ENCODE measurements around the gene SCUBE3.

The SCUBE3 gene

DNA sequence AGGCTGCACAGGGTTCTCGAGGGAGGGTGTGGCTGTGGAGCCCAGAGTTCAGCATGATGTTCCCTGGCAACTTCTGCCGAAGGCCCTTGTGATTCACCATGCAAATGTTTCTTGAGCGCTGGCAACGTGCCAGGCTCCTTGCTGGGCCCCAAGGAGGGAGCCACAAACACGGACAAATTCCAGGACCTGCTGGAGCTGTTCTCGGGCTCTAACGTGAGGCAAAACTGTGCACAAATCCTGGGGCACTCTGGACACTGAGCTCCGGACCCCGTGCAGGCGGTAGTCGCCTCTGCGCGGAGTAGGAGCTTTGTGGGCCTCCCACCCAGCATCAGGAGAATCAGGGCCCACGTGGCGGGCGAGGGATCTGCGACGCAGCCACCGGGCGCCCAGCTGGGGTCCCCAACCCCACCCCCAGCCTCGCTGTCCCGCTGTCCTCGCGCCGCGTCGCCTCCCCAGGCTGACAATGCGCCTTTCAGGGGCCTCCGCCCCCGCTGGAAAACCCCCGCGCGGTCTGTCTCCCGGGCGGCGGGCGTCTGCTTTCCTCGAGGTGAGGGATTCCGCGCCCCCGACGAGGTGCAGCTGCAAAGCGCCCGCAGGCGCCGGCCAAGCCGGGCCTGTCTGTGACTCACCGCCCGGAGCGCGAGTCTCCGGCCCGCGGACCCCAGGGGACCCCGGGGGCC is 31.7 kb upstream of the SCUBE3 start:
- DNase-seq: no peak

- no peak for DNase-seq
Measured at GRCh38 chr6:35183281-35183680, 30.5 kb upstream of the SCUBE3 start.

DNA sequence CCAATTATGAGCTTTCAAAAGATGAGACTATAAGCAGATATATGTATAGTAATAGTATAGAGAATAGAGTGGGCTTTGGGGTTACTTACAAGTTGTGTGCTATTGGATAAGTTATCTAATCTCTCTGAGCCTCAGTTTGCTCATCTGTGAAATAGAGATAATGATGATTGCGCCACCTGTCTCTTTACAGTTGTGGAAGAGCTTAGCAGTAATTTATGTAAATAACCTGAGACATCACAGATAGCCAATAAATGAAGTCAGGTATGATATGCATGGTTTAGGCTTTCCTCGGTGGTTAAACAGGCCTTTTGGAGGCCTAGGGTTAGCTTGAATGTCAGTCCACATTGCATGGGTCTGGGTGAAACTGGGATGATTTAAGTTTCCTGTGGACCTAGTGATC is 29.8 kb upstream of the SCUBE3 start:
- DNase-seq: no peak

DNA sequence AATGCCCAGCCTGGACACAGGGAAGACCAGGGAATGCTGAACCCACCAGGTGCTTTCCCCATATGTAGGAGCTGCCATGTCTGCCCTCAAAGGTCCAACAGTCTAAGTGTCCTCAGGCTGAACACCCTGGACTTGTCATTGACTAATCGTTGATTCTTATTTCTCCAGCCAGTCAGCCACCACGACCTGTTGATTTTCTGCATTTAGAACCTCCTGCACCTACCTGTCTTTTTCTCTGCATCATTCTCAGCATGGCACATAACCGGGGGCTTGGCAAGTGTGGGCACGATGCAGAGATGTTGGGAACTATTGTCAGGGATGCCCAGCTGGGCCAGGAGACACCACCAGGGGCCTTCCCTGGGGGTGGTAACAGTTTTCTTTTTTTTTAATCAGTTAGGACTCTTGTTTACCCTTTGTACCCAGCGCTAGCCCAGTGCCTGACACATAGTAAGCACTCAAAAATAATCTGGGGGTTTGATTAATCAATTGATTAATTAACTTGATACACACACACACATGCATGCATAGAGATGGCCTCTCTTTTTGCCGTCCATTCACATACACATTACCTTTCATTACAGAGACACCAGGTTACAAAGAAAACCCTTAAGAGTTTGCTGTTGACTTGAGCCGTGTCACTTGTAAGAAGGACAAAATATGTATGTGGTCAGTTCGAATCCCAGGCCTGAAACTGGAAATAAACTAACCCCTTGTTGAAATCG is 29.0 kb upstream of the SCUBE3 start:
- DNase-seq: no peak

GRCh38 chr6:35185302-35185681 is 28.5 kb upstream of the SCUBE3 start:
- DNase-seq: no peak

DNA sequence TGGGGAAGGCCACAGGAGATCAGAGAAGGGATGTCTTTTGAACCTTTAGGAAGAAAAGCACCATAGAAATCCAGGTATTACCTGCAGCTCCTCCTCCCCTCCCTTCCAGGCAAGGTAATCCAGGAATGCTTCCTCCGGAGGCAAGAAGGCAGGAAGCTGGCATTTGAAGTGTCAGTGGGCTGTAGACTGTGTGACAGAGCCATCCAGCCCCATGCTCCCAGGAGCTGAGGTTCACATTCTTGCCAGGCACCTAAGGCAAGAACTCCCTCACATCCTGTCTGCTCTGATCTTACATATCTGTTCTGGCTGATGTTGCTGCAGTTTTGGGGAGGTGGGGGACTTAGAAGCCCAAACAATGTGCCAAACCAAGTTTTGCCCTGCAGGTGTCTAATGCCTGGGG is 27.8 kb upstream of the SCUBE3 start:
- no peak for DNase-seq

GRCh38 chr6:35186571-35186970 is 27.2 kb upstream of the SCUBE3 start:
- DNase-seq: no peak

GRCh38 chr6:35188886-35189285 is 24.9 kb upstream of the SCUBE3 start:
- no peak for DNase-seq

- no peak for DNase-seq
Measured at GRCh38 chr6:35190306-35190705, 23.4 kb upstream of the SCUBE3 start.

DNA sequence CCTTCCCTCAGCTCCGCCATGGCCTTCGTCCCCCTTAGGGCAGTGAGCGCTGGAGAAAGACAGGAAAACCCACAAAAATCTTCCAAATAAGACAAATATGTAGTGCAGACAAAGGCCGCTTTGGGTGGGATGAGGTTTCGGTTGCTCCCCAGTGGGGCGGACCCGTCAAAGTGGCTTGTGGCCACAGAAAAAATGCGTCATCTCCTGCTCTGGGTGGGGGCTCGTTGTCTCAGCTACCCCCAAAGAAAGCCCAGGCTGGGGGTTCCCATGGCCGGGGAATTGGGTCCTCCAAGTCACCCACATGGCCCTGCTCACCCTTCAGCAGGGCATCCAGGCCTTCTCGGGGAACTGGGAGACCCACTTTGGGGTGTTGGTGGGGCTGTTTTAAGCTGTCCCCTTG is 21.9 kb upstream of the SCUBE3 start:
- no peak for DNase-seq

DNA sequence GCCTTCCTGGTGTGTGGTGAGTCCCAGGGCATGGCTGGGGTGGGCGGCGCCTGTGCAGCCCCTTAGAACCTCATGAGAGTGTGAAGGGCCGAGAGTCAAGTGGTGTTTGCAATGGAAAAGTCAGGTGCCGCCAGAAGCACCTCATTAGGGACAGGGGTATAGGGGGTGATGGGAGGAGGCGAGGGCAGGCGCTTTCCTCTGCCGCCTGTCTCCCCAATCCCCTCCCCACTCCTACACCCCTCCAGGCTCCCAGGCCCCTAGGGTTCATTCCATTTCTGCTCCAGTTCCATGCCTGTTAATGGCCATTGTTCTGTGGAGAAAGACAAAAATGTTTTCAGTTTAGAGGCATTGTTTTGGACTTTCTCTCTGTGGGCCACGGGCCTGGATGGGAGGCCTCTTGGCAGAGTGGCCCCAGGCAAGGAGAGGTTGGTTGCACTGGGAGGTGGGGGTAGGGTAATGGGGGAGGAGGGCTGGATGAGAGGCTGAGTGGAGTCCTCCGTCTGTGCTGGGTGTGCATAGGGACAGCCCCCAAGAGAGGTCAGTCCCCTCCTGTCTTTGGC is 21.4 kb upstream of the SCUBE3 start:
- DNase-seq: no peak

DNA sequence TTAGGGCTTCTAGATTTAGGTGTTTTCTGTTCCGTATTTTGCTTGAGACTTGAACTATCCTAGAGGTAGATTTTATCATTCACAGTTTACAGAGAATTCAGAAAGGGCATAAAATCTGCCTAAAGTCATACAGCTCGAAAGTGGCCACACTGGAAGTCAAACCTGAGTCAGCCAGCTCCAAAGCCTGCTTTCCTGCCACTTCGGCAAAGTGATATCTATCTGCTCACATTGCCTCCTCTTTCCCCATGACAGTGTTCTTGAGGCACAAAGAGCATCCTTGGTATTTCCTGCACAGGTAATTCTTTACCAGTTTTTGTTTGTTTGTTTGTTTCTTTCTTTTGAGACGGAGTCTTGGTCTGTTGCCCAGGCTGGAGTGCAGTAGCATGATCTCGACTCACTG is 19.4 kb upstream of the SCUBE3 start:
- DNase-seq: no peak

GRCh38 chr6:35195120-35195780 is 18.5 kb upstream of the SCUBE3 start:
- DNase-seq: no peak

GRCh38 chr6:35197196-35197595 is 16.6 kb upstream of the SCUBE3 start:
- DNase-seq: no peak

- no peak for DNase-seq
Measured at GRCh38 chr6:35199866-35200265, 13.9 kb upstream of the SCUBE3 start.

DNA sequence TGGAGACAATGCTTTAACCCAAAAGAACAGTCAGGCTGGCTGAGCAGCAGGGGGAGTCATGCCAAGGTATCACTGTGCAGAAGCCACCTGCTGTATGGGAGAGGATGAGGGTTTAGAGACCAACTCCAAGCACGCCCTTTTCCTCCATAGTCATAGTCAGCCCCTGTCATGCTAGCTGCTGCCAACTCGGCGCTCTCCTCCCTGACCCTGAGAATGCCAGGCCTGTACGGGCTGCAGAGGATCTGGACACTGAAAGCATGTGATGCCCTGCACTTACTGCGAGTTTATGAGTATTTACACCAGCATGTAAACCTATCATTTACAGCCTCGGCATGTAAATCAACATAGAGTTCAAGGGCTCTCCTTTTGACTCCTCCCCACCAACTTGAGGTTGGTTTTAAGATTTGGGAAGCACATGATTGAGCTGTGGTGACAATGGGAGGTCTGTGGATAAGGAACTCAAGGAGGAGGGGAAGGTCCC is 11.7 kb upstream of the SCUBE3 start:
- no peak for DNase-seq

- no peak for DNase-seq
Measured at GRCh38 chr6:35203152-35203670, 10.5 kb upstream of the SCUBE3 start.

DNA sequence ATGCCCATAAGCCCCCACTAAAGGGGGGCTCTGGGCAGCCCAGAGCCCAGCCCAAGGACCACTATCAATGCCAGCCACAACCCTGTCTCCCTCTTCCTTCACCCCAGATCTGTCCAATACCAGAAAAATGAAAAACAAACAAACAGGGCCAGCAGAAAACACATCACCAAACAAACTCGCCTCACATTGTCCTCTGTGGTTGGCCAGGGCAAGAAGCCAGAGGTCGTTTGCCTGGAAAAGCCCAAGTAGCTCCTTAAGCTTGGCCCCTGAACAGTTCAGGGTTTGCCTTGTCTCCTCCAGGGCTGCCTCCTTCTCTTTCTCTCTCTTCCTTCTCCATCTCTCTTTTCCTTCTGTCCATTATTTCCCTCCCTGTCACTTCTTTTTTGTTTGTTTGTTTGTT is 10.1 kb upstream of the SCUBE3 start:
- no peak for DNase-seq

DNA sequence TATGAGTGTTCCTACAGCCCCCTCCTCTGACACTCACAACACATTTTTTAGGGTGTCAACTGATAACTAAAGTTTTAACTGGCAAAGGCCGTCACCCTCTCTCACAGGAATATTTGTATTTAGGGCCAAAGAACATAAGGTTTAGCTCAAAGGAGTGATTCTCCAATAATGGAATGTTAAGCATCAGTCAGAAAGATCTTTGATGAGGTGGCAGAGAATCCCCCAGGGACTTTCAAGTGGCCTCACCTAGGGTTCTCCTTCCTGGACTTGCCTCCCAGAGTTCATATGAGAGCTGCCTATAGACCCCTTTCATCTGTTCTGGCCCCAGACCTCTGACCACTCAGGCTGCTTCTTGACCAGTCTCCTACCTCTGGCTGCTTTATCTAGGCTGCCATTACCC is 7.4 kb upstream of the SCUBE3 start:
- no peak for DNase-seq

- DNase-seq: no peak
Measured at GRCh38 chr6:35208419-35208818, 5.3 kb upstream of the SCUBE3 start.

DNA sequence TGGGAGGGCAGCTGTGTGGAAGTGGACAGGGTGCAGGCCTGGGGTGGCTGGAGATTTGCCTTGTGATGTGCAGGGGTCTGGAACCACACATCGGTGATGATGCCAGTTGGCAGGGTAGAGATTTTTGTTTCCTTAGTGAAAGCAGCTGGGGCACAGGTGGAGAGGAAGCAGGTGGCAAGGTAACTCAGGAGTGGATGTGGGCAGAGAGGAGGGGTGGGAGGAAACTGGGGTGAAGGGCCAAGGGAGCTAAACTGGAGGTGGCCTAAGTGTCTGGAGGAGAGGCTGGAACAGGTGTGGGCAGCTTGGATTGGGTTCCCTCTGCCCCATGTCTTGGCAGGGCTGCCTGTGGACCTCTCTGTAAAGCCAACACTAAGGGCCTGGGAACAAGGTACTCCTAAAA is 4.7 kb upstream of the SCUBE3 start:
- no peak for DNase-seq

- no peak for DNase-seq
Measured at GRCh38 chr6:35209622-35210247, 4.0 kb upstream of the SCUBE3 start.

- DNase-seq: no peak
Measured at GRCh38 chr6:35213298-35213791, 411 bp upstream of the SCUBE3 start.
